ENCODE measurements around the gene ZFP91.
A peak's percentile ranks its signal among the peaks of the same experiment; 100 is the strongest.

ZFP91 gene

GRCh38 chr11:58575377-58576020 is 3.4 kb upstream of the ZFP91 start, which contains the start of gene LPXN:
Gene LPXN, minus strand, starts transcription at chr11:58575856. Its CDS starts 84 bp downstream, at chr11:58575772.
- no peak for FAIRE-seq
- no peak for TF ChIP-seq CTCF (IDR thresholded peaks at IDR 0.05; ENCODE audit: insufficient read depth, missing control alignments)
- no peak for DNase-seq (ENCODE audit: insufficient read length, low spot score)

GRCh38 chr11:58576887-58577471 is 1.9 kb upstream of the ZFP91 start:
- peak; percentile 35 for TF ChIP-seq CTCF (IDR thresholded peaks at IDR 0.05; ENCODE audit: insufficient read depth, missing control alignments)
- DNase-seq (ENCODE audit: insufficient read length, low spot score) (no peak), FAIRE-seq (no peak)

- no peak for TF ChIP-seq CTCF (IDR thresholded peaks at IDR 0.05; ENCODE audit: insufficient read depth, missing control alignments)
- FAIRE-seq (no peak), DNase-seq (ENCODE audit: insufficient read length, low spot score) (no peak)
Observed at GRCh38 chr11:58577555-58578135, 1.2 kb upstream of the ZFP91 start.

GRCh38 chr11:58578136-58578634 is 678 bp upstream of the ZFP91 start:
- FAIRE-seq (no peak), DNase-seq (ENCODE audit: insufficient read length, low spot score) (no peak)
- TF ChIP-seq CTCF (IDR thresholded peaks at IDR 0.05; ENCODE audit: insufficient read depth, missing control alignments) = no peak

- TF ChIP-seq CTCF (IDR thresholded peaks at IDR 0.05; ENCODE audit: insufficient read depth, missing control alignments) = peak; percentile 62
- no peak for FAIRE-seq
- no peak for DNase-seq (ENCODE audit: insufficient read length, low spot score)
Observed at GRCh38 chr11:58579192-58580129, 598 bp downstream of the ZFP91 start.

- FAIRE-seq (no peak), DNase-seq (ENCODE audit: insufficient read length, low spot score) (no peak)
- no peak for TF ChIP-seq CTCF (IDR thresholded peaks at IDR 0.05; ENCODE audit: insufficient read depth, missing control alignments)
Observed at GRCh38 chr11:58580311-58580710, 1.4 kb downstream of the ZFP91 start.

All from D721Med (cell line).